B cell (primary cell): ENCODE measurements around the gene CRTC1.

ENCODE experiments used
- EZH2 ChIP-seq: IDR thresholded peaks from 2 replicates; pipeline ENCODE4 v1.6.1; 2012; ENCODE audit warnings: borderline replicate concordance, low read depth, mild to moderate bottlenecking, moderate library complexity, low read length; ENCODE audit not compliant: insufficient read depth, poor library complexity, severe bottlenecking
- TF ChIP-seq, protein P1 (sequence below): fragments of 200-600 bp; IDR thresholded peaks from one replicate; pipeline ENCODE4 v1.8.0; 2022; ENCODE audit warnings: antibody characterized with exemption, mild to moderate bottlenecking

DNA sequence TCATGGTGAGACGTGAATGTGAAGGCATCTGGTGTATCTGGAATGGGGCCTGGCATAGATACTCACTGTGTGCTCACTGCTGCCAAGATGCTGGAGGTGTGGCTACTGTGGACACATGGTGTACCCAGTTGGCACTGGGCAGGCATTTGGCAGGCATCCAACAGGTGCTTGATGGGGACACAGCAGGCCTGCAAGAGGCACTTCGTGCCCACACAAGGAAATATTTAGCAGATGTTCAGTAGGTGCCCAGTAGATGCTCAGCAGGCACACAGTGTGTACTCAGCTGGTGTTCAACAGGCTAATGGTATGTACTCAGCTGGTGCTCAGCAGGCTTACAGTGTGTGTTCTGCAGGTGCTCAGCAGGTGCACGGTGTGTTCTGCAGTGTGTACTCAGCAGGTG lies 14.2 kb downstream of the CRTC1 start:
- TF ChIP-seq, protein P1, sequence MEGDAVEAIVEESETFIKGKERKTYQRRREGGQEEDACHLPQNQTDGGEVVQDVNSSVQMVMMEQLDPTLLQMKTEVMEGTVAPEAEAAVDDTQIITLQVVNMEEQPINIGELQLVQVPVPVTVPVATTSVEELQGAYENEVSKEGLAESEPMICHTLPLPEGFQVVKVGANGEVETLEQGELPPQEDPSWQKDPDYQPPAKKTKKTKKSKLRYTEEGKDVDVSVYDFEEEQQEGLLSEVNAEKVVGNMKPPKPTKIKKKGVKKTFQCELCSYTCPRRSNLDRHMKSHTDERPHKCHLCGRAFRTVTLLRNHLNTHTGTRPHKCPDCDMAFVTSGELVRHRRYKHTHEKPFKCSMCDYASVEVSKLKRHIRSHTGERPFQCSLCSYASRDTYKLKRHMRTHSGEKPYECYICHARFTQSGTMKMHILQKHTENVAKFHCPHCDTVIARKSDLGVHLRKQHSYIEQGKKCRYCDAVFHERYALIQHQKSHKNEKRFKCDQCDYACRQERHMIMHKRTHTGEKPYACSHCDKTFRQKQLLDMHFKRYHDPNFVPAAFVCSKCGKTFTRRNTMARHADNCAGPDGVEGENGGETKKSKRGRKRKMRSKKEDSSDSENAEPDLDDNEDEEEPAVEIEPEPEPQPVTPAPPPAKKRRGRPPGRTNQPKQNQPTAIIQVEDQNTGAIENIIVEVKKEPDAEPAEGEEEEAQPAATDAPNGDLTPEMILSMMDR = no peak
- TF ChIP-seq EZH2 = no peak
